ENCODE measurements around the gene DPH2. TPM values are rescaled to one million over a fixed set of nuclear protein-coding genes. Genes with fewer than 3 reads are reported as not detected.

The DPH2 gene
- total and polyA plus RNA-seq, 7 donors = 37.8 to 123 (median 53.7) TPM

GRCh38 chr1:43994071-43994470 is 24.3 kb downstream of the DPH2 start:
- Histone ChIP-seq H3K9me3 (no peaks in the 10 kb centered on the region), H3K27ac (no peak overlapping the region), H3K4me1 (peaks cover 6% of the 10 kb centered on the region), H3K36me3 (ENCODE audit: insufficient read depth in 1 of 2, low read depth in 1 of 2) (no peaks in the 10 kb centered on the region), H3K4me3 (no peak overlapping the region), H3K27me3 (ENCODE audit: insufficient read depth in 3 of 3, low read length in 2 of 3) (no peaks in the 10 kb centered on the region)
- ATAC-seq = no peak
- no peak for DNase-seq
- no peak for TF ChIP-seq CTCF (IDR thresholded peaks at IDR 0.05)
- 77 to 85% (median 83%) methylated on average over 7 of the region's 7 CpGs for WGBS, 3 donors
- intact Hi-C loops (cut with DNase I) = no loop called here

DNA sequence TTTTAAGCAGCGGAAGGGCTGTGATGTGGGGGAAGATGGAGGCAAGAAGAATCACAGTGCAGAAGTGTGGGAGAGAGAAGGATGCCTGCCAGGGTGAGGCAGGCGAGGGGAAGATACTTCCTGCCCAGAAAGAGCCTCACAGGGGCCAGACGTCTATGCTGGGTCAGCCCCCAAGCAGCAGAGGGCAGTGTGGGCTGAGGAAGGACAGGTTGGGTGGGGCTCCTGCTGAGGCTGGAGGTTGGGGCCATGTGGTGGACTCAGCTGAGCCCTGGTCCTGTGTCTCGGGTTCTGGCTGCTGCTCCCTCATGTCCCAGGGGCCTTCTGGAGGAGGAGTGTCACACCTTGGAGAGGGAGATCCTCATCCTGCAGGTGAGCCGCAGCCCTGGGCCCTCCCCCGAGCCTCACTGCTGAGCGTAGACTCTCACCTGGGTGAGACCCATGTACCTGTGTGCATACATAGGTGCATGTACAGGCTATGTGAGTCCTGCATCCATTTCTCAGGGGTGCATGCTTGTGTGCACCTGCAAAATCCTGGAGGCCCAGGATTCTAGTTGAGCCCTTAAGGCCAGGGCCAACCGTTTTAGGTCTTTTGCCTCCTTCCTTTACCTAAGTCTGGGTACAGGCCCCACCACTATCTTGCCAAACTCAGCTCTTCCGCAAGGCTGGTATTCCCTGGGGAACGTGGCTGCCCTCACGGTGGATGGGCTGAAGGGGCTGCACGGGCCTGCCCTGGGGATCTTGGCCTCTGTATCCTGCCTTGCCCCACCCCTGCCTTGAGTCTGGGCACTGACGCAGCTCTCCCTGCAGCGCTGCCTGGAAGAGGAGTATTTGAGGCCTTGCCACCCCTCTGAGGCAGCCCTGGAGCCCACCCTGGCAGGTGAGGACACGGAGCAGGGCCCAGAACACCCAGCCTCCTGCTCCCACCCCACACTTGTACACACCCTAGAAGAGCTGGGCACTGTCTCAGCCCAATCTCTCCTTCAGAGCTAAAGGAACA is 25.3 kb downstream of the DPH2 start:
- intact Hi-C loops (cut with DNase I) = no loop called here
- no peak for DNase-seq
- no peak overlapping the region for H3K4me3 ChIP-seq
- 81 to 83% (median 83%) methylated on average over 15 of the region's 15 CpGs for WGBS, 3 donors
- TF ChIP-seq CTCF (IDR thresholded peaks at IDR 0.05) = no peak
- H3K27ac ChIP-seq = no peak overlapping the region
- H3K36me3 ChIP-seq (ENCODE audit: insufficient read depth in 1 of 2, low read depth in 1 of 2) = no peaks in the 10 kb centered on the region
- H3K4me1 ChIP-seq = peaks cover 6% of the 10 kb centered on the region
- H3K9me3 ChIP-seq = no peaks in the 10 kb centered on the region
- ATAC-seq = no peak
- H3K27me3 ChIP-seq (ENCODE audit: insufficient read depth in 3 of 3, low read length in 2 of 3) = no peaks in the 10 kb centered on the region

DNA sequence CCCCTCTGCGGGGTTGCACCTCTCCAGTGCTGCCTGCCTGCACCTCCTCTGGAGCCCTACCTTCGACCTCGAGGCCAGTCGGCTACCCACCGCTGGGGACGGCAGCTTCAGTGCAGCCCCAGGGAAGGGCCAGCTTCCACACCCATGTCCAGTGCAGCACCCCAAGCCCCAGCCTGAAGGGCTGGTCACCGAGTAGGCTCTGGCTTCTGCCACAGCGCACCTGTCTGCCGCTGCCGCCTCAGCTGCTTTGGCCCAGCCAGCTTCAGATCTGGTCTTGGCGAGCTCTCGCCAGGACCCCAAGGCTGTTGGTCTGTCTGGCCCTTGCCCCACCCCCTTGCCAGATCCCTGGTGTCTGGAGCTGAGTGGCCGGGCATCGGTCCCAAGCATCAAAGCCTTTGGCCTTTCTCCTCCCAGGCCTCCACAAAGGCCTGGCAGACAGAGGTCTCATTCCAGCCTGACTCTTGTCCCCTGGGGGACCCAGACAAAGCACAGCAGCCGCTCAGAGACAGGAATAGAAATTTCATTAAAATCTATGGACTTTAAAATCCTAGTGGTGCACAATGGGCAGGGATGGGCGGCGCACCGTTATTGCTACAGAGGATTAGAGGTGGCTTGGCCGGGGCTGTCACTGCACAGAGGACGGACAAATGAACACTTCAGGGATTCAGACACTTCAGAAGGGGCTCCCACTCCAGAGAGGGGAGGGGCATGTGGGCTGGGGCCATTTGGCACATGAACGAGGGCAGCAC is 26.3 kb downstream of the DPH2 start:
- Histone ChIP-seq H3K4me3 (no peak overlapping the region), H3K9me3 (no peaks in the 10 kb centered on the region), H3K27me3 (ENCODE audit: insufficient read depth in 3 of 3, low read length in 2 of 3) (no peaks in the 10 kb centered on the region), H3K27ac (no peak overlapping the region), H3K36me3 (ENCODE audit: insufficient read depth in 1 of 2, low read depth in 1 of 2) (no peaks in the 10 kb centered on the region), H3K4me1 (peaks cover under 1% of the 10 kb centered on the region)
- no peak for ATAC-seq
- TF ChIP-seq CTCF (IDR thresholded peaks at IDR 0.05) = no peak
- WGBS, 3 donors = 63 to 67% (median 66%) methylated on average over 21 of the region's 21 CpGs
- intact Hi-C loops (cut with DNase I) = no loop called here
- no peak for DNase-seq

- Histone ChIP-seq H3K4me1 (no peaks in the 10 kb centered on the region), H3K36me3 (ENCODE audit: insufficient read depth in 1 of 2, low read depth in 1 of 2) (no peaks in the 10 kb centered on the region), H3K27ac (no peak overlapping the region), H3K9me3 (no peaks in the 10 kb centered on the region), H3K27me3 (ENCODE audit: insufficient read depth in 3 of 3, low read length in 2 of 3) (no peaks in the 10 kb centered on the region), H3K4me3 (no peak overlapping the region)
- DNase-seq (no peak), ATAC-seq (no peak)
- TF ChIP-seq CTCF (IDR thresholded peaks at IDR 0.05) = no peak
- intact Hi-C loops (cut with DNase I) = no loop called here
- 65 to 78% (median 69%) methylated on average over 6 of the region's 6 CpGs for WGBS, 3 donors
These were observed 26.9 kb downstream of the DPH2 start for GRCh38 chr1:43996733-43997115.
